Measurements from ENCODE around the gene PIGQ. TPM values are rescaled to one million over a fixed set of nuclear protein-coding genes. Genes with fewer than 3 reads are reported as not detected.

The PIGQ gene
- polyA plus RNA-seq, 1 of the 3 experiments (the other 2 are of a cell fraction) = 38.7 TPM

GRCh38 chr16:580141-580945 is 10.6 kb downstream of the PIGQ start:
- Histone ChIP-seq H3K27ac (ENCODE audit: low read depth in 2 of 2, low read length in 1 of 2) (no peak overlapping the region), H3K36me3 (replicated peaks in 1 of 2; ENCODE audit: control insufficient read depth in 1 of 2, insufficient read depth in 2 of 2, low read length in 1 of 2) (peaks cover 0 to 29% of the 10 kb centered on the region in 2 experiments), H3K9ac (no peak overlapping the region), H3K79me2 (ENCODE audit: insufficient read depth) (no peaks in the 10 kb centered on the region), H3K9me2 (no peaks in the 10 kb centered on the region), H3K27me3 (ENCODE audit: insufficient read depth) (no peaks in the 10 kb centered on the region), H3K4me2 (no peak overlapping the region), H3K4me3 (ENCODE audit: low read depth in 2 of 2, low read length in 1 of 2) (no peak overlapping the region), H3K4me1 (ENCODE audit: control insufficient read depth in 1 of 2, insufficient read depth in 2 of 2, low read depth in 1 of 2, low read length in 1 of 2) (peaks cover 0 to 3% of the 10 kb centered on the region in 2 experiments; a peak in 1 of 4 replicates), H4K20me1 (ENCODE audit: insufficient read depth) (no peaks in the 10 kb centered on the region), H3K9me3 (no peaks in the 10 kb centered on the region), H3F3A (replicated peaks; ENCODE audit: insufficient read depth) (no peaks in the 10 kb centered on the region), H2AFZ (ENCODE audit: low read depth) (no peak overlapping the region)
- TF ChIP-seq, protein P1, sequence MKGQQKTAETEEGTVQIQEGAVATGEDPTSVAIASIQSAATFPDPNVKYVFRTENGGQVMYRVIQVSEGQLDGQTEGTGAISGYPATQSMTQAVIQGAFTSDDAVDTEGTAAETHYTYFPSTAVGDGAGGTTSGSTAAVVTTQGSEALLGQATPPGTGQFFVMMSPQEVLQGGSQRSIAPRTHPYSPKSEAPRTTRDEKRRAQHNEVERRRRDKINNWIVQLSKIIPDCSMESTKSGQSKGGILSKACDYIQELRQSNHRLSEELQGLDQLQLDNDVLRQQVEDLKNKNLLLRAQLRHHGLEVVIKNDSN (IDR thresholded peaks at IDR 0.05; ENCODE audit: borderline replicate concordance, low read depth) = no peak
- ChIA-PET POLR2A (interaction anchor here (1.1 kb wide), 1 partner anchor 8 kb away, joined by 4 read pairs; no protein-coding TSS in a partner anchor), CTCF (interaction anchor here (1.4 kb wide), 1 partner anchor 8 kb away, joined by 4 read pairs; no protein-coding TSS in a partner anchor)
- 95% methylated on average over 5 of the region's 27 CpGs for WGBS (ENCODE audit: low lambda C conversion rate)
- DNase-seq = no peak

- no peaks in the 10 kb centered on the region for H4K20me1 ChIP-seq (ENCODE audit: insufficient read depth)
- H3K9me2 ChIP-seq = no peaks in the 10 kb centered on the region
- no peak for TF ChIP-seq RXRA (IDR thresholded peaks at IDR 0.05; ENCODE audit: borderline replicate concordance, low read depth)
- TF ChIP-seq GABPA (IDR thresholded peaks at IDR 0.05; ENCODE audit: low read depth) = no peak
- TF ChIP-seq TEAD4 (IDR thresholded peaks at IDR 0.05; ENCODE audit: borderline replicate concordance, insufficient read depth) = no peak
- no peak for TF ChIP-seq SIN3A (IDR thresholded peaks at IDR 0.05; ENCODE audit: borderline replicate concordance, low read depth, low read length)
- no peak for TF ChIP-seq YY1 (IDR thresholded peaks at IDR 0.05; ENCODE audit: low read depth)
- no peak for TF ChIP-seq GATA2 (CRISPR knock-in tag; IDR thresholded peaks at IDR 0.05)
- no peak for TF ChIP-seq RCOR1 (IDR thresholded peaks at IDR 0.05; ENCODE audit: low read length)
- TF ChIP-seq NFIC (IDR thresholded peaks at IDR 0.05; ENCODE audit: borderline replicate concordance) = no peak
- TF ChIP-seq FOXM1 (IDR thresholded peaks at IDR 0.05; ENCODE audit: low read depth) = no peak
- no peak for TF ChIP-seq MEF2A (IDR thresholded peaks at IDR 0.05; ENCODE audit: borderline replicate concordance, low read depth)
- TF ChIP-seq TAF1 (IDR thresholded peaks at IDR 0.05; ENCODE audit: borderline replicate concordance, low read depth, low read length) = no peak
- TF ChIP-seq POLR2AphosphoS5 (IDR thresholded peaks at IDR 0.05; ENCODE audit: low read depth, low read length) = no peak
- TF ChIP-seq, protein P1 (IDR thresholded peaks at IDR 0.05; ENCODE audit: borderline replicate concordance, low read depth) = no peak
- TF ChIP-seq PBX3 (IDR thresholded peaks at IDR 0.05) = no peak
- no peak for TF ChIP-seq RFX5 (IDR thresholded peaks at IDR 0.05; ENCODE audit: low read length)
- no peak for TF ChIP-seq FOSL2 (IDR thresholded peaks at IDR 0.05; ENCODE audit: borderline replicate concordance, low read depth)
- no peak for TF ChIP-seq ELF1 (IDR thresholded peaks at IDR 0.05)
- no peak overlapping the region for H2AFZ ChIP-seq (ENCODE audit: low read depth)
- no peaks in the 10 kb centered on the region for H3K79me2 ChIP-seq (ENCODE audit: insufficient read depth)
- ChIA-PET POLR2A (interaction anchor here (0.7 kb wide), 1 partner anchor 155 kb away, joined by 4 read pairs; no protein-coding TSS in a partner anchor), CTCF (interaction anchor here (1.0 to 1.2 kb wide), 3 partner anchors 34 to 80 kb away, joined by 3 read pairs; no protein-coding TSS in a partner anchor)
- no peak overlapping the region for H3K4me3 ChIP-seq (ENCODE audit: low read depth in 2 of 2, low read length in 1 of 2)
- no peak overlapping the region for H3K27ac ChIP-seq (ENCODE audit: low read depth in 2 of 2, low read length in 1 of 2)
- H3K27me3 ChIP-seq (ENCODE audit: insufficient read depth) = no peaks in the 10 kb centered on the region
- peaks cover 6 to 10% of the 10 kb centered on the region in 2 experiments; a peak in 1 of 4 replicates for H3K4me1 ChIP-seq (ENCODE audit: control insufficient read depth in 1 of 2, insufficient read depth in 2 of 2, low read depth in 1 of 2, low read length in 1 of 2)
- H3K36me3 ChIP-seq (replicated peaks in 1 of 2; ENCODE audit: control insufficient read depth in 1 of 2, insufficient read depth in 2 of 2, low read length in 1 of 2) = peaks cover 0 to 23% of the 10 kb centered on the region in 2 experiments
- H3K4me2 ChIP-seq = no peak overlapping the region
- H3F3A ChIP-seq (replicated peaks; ENCODE audit: insufficient read depth) = no peaks in the 10 kb centered on the region
- no peaks in the 10 kb centered on the region for H3K9me3 ChIP-seq
- no peak overlapping the region for H3K9ac ChIP-seq
- over 99% methylated on average over 12 of the region's 19 CpGs for WGBS (ENCODE audit: low lambda C conversion rate)
- DNase-seq = no peak
These were observed 11.3 kb downstream of the PIGQ start for GRCh38 chr16:580946-581498.
